GM08714 (cell line): Measurements from ENCODE around the gene MBP.

ENCODE experiments used
- H3K4me3 ChIP-seq: fragments of 200-500 bp; sonication (Bioruptor generic); 2 replicates; pipeline ENCODE4 v1.5.1; 2014; ENCODE audit warnings: mild to moderate bottlenecking, low read length, inconsistent platforms
- ZNF274 ChIP-seq: IDR thresholded peaks from 2 replicates; pipeline ENCODE4 v1.6.1; 2012; ENCODE audit warnings: mild to moderate bottlenecking, low read depth, low read length

The MBP gene

GRCh38 chr18:77047803-77048419 lies 84.7 kb downstream of the MBP start:
- no peak overlapping the region for H3K4me3 ChIP-seq
- TF ChIP-seq ZNF274 = no peak

GRCh38 chr18:77046994-77047393 lies 85.6 kb downstream of the MBP start:
- TF ChIP-seq ZNF274 = no peak
- no peak overlapping the region for H3K4me3 ChIP-seq

- no peak overlapping the region for H3K4me3 ChIP-seq
- TF ChIP-seq ZNF274 = no peak
These were observed 86.2 kb downstream of the MBP start for GRCh38 chr18:77046409-77046808.

GRCh38 chr18:77045677-77046076 lies 86.9 kb downstream of the MBP start:
- no peak overlapping the region for H3K4me3 ChIP-seq
- TF ChIP-seq ZNF274 = no peak

GRCh38 chr18:77044866-77045664 lies 87.5 kb downstream of the MBP start:
- H3K4me3 ChIP-seq = no peak overlapping the region
- no peak for TF ChIP-seq ZNF274

GRCh38 chr18:77043541-77044280 lies 88.9 kb downstream of the MBP start:
- no peak for TF ChIP-seq ZNF274

GRCh38 chr18:77042583-77042982 lies 90.0 kb downstream of the MBP start:
- H3K4me3 ChIP-seq = no peak overlapping the region
- TF ChIP-seq ZNF274 = no peak

More at GRCh38 chr18:77043541-77044280, 88.9 kb downstream of the MBP start:
- no peak overlapping the region for H3K4me3 ChIP-seq

GRCh38 chr18:77039196-77040130 lies 93.1 kb downstream of the MBP start:
- H3K4me3 ChIP-seq = no peak overlapping the region
- TF ChIP-seq ZNF274 = no peak

- TF ChIP-seq ZNF274 = no peak
- no peak overlapping the region for H3K4me3 ChIP-seq
These were observed 94.3 kb downstream of the MBP start for GRCh38 chr18:77038182-77038858.

- no peak for TF ChIP-seq ZNF274
- no peak overlapping the region for H3K4me3 ChIP-seq
These were observed 95.0 kb downstream of the MBP start for GRCh38 chr18:77037567-77037966.

- no peak for TF ChIP-seq ZNF274
- no peak overlapping the region for H3K4me3 ChIP-seq
These were observed 97.0 kb downstream of the MBP start for GRCh38 chr18:77035380-77036187.

GRCh38 chr18:77033575-77033974 lies 99.0 kb downstream of the MBP start:
- TF ChIP-seq ZNF274 = no peak
- H3K4me3 ChIP-seq = no peak overlapping the region
